DOHH2 (cell line): ENCODE data around the gene RASL12.

Source experiments
- H3F3A ChIP-seq: fragments of 200-600 bp; sonication (generic), shearing (Covaris generic); 2 replicates; pipeline ENCODE4 v1.6.0; 2016; ENCODE audit warnings: antibody characterized with exemption, mild to moderate bottlenecking; ENCODE audit not compliant: control insufficient read depth, insufficient read depth
- H3K27ac ChIP-seq: fragments of 200-600 bp; sonication (generic); 2 replicates; pipeline ENCODE4 v1.5.1; 2014; ENCODE audit warnings: low read depth, mild to moderate bottlenecking, low read length, moderate library complexity
- H3K27me3 ChIP-seq: fragments of 200-600 bp; sonication (generic); 2 replicates; pipeline ENCODE4 v1.6.1; 2014; ENCODE audit warnings: mild to moderate bottlenecking, low read length, mixed read lengths; ENCODE audit not compliant: control insufficient read depth
- H3K36me3 ChIP-seq: fragments of 200-600 bp; sonication (generic); 2 replicates; pipeline ENCODE4 v1.6.1; 2014; ENCODE audit warnings: mild to moderate bottlenecking, low read length, moderate library complexity, mixed read lengths; ENCODE audit not compliant: control insufficient read depth
- H3K4me1 ChIP-seq: fragments of 200-600 bp; sonication (generic); 2 replicates; pipeline ENCODE4 v1.6.1; 2014; ENCODE audit warnings: mild to moderate bottlenecking, low read length, mixed read lengths; ENCODE audit not compliant: control insufficient read depth
- H3K4me2 ChIP-seq: fragments of 200-600 bp; sonication (generic); 2 replicates; pipeline ENCODE4 v1.6.0; 2014; ENCODE audit warnings: mild to moderate bottlenecking, low read length, moderate library complexity
- H3K4me3 ChIP-seq: fragments of 200-600 bp; sonication (generic); 2 replicates; pipeline ENCODE4 v1.5.1; 2014; ENCODE audit warnings: mild to moderate bottlenecking, low read length, mixed read lengths
- H3K79me2 ChIP-seq: fragments of 200-600 bp; sonication (generic); 2 replicates; pipeline ENCODE4 v1.6.1; 2014; ENCODE audit warnings: mild to moderate bottlenecking, low read length, mixed read lengths; ENCODE audit not compliant: control insufficient read depth
- H3K9me2 ChIP-seq: fragments of 200-600 bp; sonication (generic); replicated peaks from 2 replicates; pipeline ENCODE4 v1.6.1; 2014; ENCODE audit warnings: mild to moderate bottlenecking, low read length, mixed read lengths; ENCODE audit not compliant: control insufficient read depth
- H3K9me3 ChIP-seq: fragments of 200-600 bp; sonication (generic); 2 replicates; pipeline ENCODE4 v1.6.1; 2014; ENCODE audit warnings: antibody characterized with exemption, low read length, mixed read lengths; ENCODE audit not compliant: control insufficient read depth, insufficient read depth
- H4K20me1 ChIP-seq: fragments of 200-600 bp; sonication (generic); 2 replicates; pipeline ENCODE4 v1.6.0; 2014; ENCODE audit warnings: low read depth, mild to moderate bottlenecking, antibody characterized with exemption, low read length, moderate library complexity; ENCODE audit not compliant: control insufficient read depth, insufficient read depth
- CTCF ChIP-seq: fragments of 200-600 bp; sonication (generic); IDR thresholded peaks from one replicate; pipeline ENCODE4 v1.5.1; 2014; ENCODE audit warnings: antibody characterized with exemption, mild to moderate bottlenecking, low read depth, low read length; ENCODE audit not compliant: poor library complexity, severe bottlenecking
- EZH2phosphoT487 ChIP-seq: fragments of 200-600 bp; sonication (generic); IDR thresholded peaks from 2 replicates; pipeline ENCODE4 v1.6.1; 2017; ENCODE audit warnings: borderline replicate concordance, mild to moderate bottlenecking, antibody characterized with exemption, low read length, moderate library complexity, mixed read lengths

Gene RASL12

GRCh38 chr15:65057549-65057940 lies 10.2 kb downstream of the RASL12 start:
- no peak overlapping the region for H3K4me3 ChIP-seq
- no peaks in the 10 kb centered on the region for H3F3A ChIP-seq
- TF ChIP-seq CTCF (no peak), EZH2phosphoT487 (no peak)
- H3K79me2 ChIP-seq: no peaks in the 10 kb centered on the region
- H3K9me2 ChIP-seq: no peaks in the 10 kb centered on the region
- no peaks in the 10 kb centered on the region for H4K20me1 ChIP-seq
- H3K36me3 ChIP-seq: no peaks in the 10 kb centered on the region
- H3K4me2 ChIP-seq: no peak overlapping the region
- H3K4me1 ChIP-seq: no peaks in the 10 kb centered on the region
- H3K27ac ChIP-seq: no peak overlapping the region
- no peaks in the 10 kb centered on the region; the same call in 1 of the 2 replicates for H3K27me3 ChIP-seq
- no peaks in the 10 kb centered on the region for H3K9me3 ChIP-seq

- no peak overlapping the region for H3K27ac ChIP-seq
- no peaks in the 10 kb centered on the region for H3F3A ChIP-seq
- H3K4me2 ChIP-seq: no peak overlapping the region
- no peaks in the 10 kb centered on the region for H3K4me1 ChIP-seq
- no peaks in the 10 kb centered on the region for H3K36me3 ChIP-seq
- no peaks in the 10 kb centered on the region for H3K9me2 ChIP-seq
- no peak overlapping the region for H3K4me3 ChIP-seq
- no peaks in the 10 kb centered on the region for H4K20me1 ChIP-seq
- no peaks in the 10 kb centered on the region; the same call in 1 of the 2 replicates for H3K27me3 ChIP-seq
- TF ChIP-seq CTCF (no peak), EZH2phosphoT487 (no peak)
- no peaks in the 10 kb centered on the region for H3K9me3 ChIP-seq
- no peaks in the 10 kb centered on the region for H3K79me2 ChIP-seq
These were observed 10.8 kb downstream of the RASL12 start for GRCh38 chr15:65056868-65057548.

- no peak overlapping the region for H3K27ac ChIP-seq
- no peak overlapping the region for H3K4me3 ChIP-seq
- no peaks in the 10 kb centered on the region for H3K36me3 ChIP-seq
- no peak for TF ChIP-seq EZH2phosphoT487
- TF ChIP-seq CTCF: no peak
- no peaks in the 10 kb centered on the region for H4K20me1 ChIP-seq
- no peaks in the 10 kb centered on the region for H3K9me3 ChIP-seq
- H3K4me1 ChIP-seq: no peaks in the 10 kb centered on the region
- no peak overlapping the region for H3K4me2 ChIP-seq
- no peaks in the 10 kb centered on the region; the same call in 1 of the 2 replicates for H3K27me3 ChIP-seq
- no peaks in the 10 kb centered on the region for H3K9me2 ChIP-seq
- H3F3A ChIP-seq: no peaks in the 10 kb centered on the region
- no peaks in the 10 kb centered on the region for H3K79me2 ChIP-seq
These were observed 11.7 kb downstream of the RASL12 start for GRCh38 chr15:65056106-65056505.
